Neuronal stem cell (in vitro differentiated cells): Measurements from ENCODE around the gene VAMP8.
A peak's percentile ranks its signal among the peaks of the same experiment; 100 is the strongest.
"Not testable (repeated sequence)": the region's sequence is repeated elsewhere in the genome, so short reads cannot be mapped to it uniquely, and the experiment has no call there.

Source experiments
- DNase-seq: peaks from one replicate; pipeline ENCODE4 v3.0.0-alpha.2; 2013; ENCODE audit warnings: low spot score
- H2AFZ ChIP-seq: one replicate; pipeline ENCODE4 v1.6.1; 2013; ENCODE audit warnings: mild to moderate bottlenecking, low read length, inconsistent platforms
- H2AK5ac ChIP-seq: 2 replicates; pipeline ENCODE4 v1.6.1; 2013; ENCODE audit warnings: low read depth, mild to moderate bottlenecking, inconsistent platforms, low read length, moderate library complexity, mixed read lengths
- H2BK120ac ChIP-seq: 2 replicates; pipeline ENCODE4 v1.6.1; 2013; ENCODE audit warnings: low read depth, mild to moderate bottlenecking, inconsistent platforms, low read length, moderate library complexity, mixed read lengths
- H2BK12ac ChIP-seq: one replicate; pipeline ENCODE4 v1.6.1; 2013; ENCODE audit warnings: low read length, inconsistent platforms
- H2BK15ac ChIP-seq: 2 replicates; pipeline ENCODE4 v1.6.1; 2013; ENCODE audit warnings: mild to moderate bottlenecking, low read length, inconsistent platforms, mixed read lengths
- H2BK5ac ChIP-seq: one replicate; pipeline ENCODE4 v1.6.1; 2013; ENCODE audit warnings: inconsistent platforms, mild to moderate bottlenecking, low read length, moderate library complexity
- H3K14ac ChIP-seq: one replicate; pipeline ENCODE4 v1.6.1; 2013; ENCODE audit warnings: low read length, inconsistent platforms
- H3K18ac ChIP-seq: 2 replicates; pipeline ENCODE4 v1.6.1; 2013; ENCODE audit warnings: low read length, inconsistent platforms
- H3K23ac ChIP-seq: 2 replicates; pipeline ENCODE4 v1.6.1; 2013; ENCODE audit warnings: low read depth, mild to moderate bottlenecking, mixed read lengths, low read length, inconsistent platforms; ENCODE audit not compliant: poor library complexity
- H3K27ac ChIP-seq: replicated peaks from 3 replicates; pipeline ENCODE4 v1.5.1; 2013; ENCODE audit warnings: low read length, inconsistent platforms
- H3K27me3 ChIP-seq, 3 experiments: 2 replicates each; pipeline ENCODE4 v1.6.1; 2013; ENCODE audit warnings: low read length in 3 of 3, mild to moderate bottlenecking in 2 of 3, inconsistent platforms in 1 of 3, low read depth in 1 of 3, mixed read lengths in 1 of 3, moderate library complexity in 1 of 3; ENCODE audit not compliant: control insufficient read depth in 3 of 3, insufficient read depth in 3 of 3
- H3K36me3 ChIP-seq, 2 donors: replicated peaks in 1 of 2; 2 replicates each; pipeline ENCODE4 v1.6.1; 2013; ENCODE audit warnings: low read length in 2 of 2; ENCODE audit not compliant: control insufficient read depth in 2 of 2, insufficient read depth in 2 of 2
- H3K4ac ChIP-seq: 2 replicates; pipeline ENCODE4 v1.6.1; 2013; ENCODE audit warnings: inconsistent platforms, mild to moderate bottlenecking, low read length, moderate library complexity
- H3K4me1 ChIP-seq, 2 donors: 1 replicate in 1 of 2; 2 replicates in 1 of 2; pipeline ENCODE4 v1.6.1; 2013; ENCODE audit warnings: low read length in 2 of 2, low read depth in 1 of 2; ENCODE audit not compliant: control insufficient read depth in 2 of 2, insufficient read depth in 1 of 2
- H3K4me2 ChIP-seq: one replicate; pipeline ENCODE4 v1.6.1; 2013; ENCODE audit warnings: mild to moderate bottlenecking, low read length, inconsistent platforms; ENCODE audit not compliant: insufficient read depth, poor library complexity, severe bottlenecking
- H3K4me3 ChIP-seq, 2 donors: 2 replicates each; pipeline ENCODE4 v1.5.1; 2013; ENCODE audit warnings: low read length in 2 of 2, mild to moderate bottlenecking in 2 of 2, inconsistent platforms in 1 of 2, moderate library complexity in 1 of 2
- H3K79me1 ChIP-seq: one replicate; pipeline ENCODE4 v1.6.1; 2013; ENCODE audit warnings: low read depth, mild to moderate bottlenecking, inconsistent platforms, low read length, moderate library complexity
- H3K9ac ChIP-seq: one replicate; pipeline ENCODE4 v1.6.1; 2013; ENCODE audit warnings: mild to moderate bottlenecking, low read depth, low read length, inconsistent platforms; ENCODE audit not compliant: poor library complexity
- H3K9me3 ChIP-seq, 2 donors: replicated peaks in 1 of 2; 2 replicates each; pipeline versions ENCODE3 to v1.6.1; 2013; ENCODE audit warnings: low read length in 2 of 2, mild to moderate bottlenecking in 2 of 2, inconsistent platforms in 1 of 2, low read depth in 1 of 2, mixed read lengths in 1 of 2, moderate library complexity in 1 of 2; ENCODE audit not compliant: control insufficient read depth in 2 of 2, insufficient read depth in 1 of 2
- H4K8ac ChIP-seq: one replicate; pipeline ENCODE4 v1.6.1; 2013; ENCODE audit warnings: low read depth, mild to moderate bottlenecking, inconsistent platforms, low read length, moderate library complexity
- H4K91ac ChIP-seq: one replicate; pipeline ENCODE4 v1.6.1; 2013; ENCODE audit warnings: low read length, low read depth, mild to moderate bottlenecking, inconsistent platforms; ENCODE audit not compliant: poor library complexity
- whole genome bisulfite sequencing, 2 donors: extraction: QIAGEN DNeasy Blood & Tissue Kit; methylation state at CpG; one replicate each; pipeline ENCODE4 v1.1.7; 2013; ENCODE audit warnings: missing lambda C conversion rate in 2 of 2, mixed read lengths in 1 of 2; ENCODE audit not compliant: insufficient read length in 2 of 2, insufficient replicate concordance in 1 of 2; ENCODE audit errors: extremely low coverage in 2 of 2; 5-methylcytosine and 5-hydroxymethylcytosine counted together

The VAMP8 gene

DNA sequence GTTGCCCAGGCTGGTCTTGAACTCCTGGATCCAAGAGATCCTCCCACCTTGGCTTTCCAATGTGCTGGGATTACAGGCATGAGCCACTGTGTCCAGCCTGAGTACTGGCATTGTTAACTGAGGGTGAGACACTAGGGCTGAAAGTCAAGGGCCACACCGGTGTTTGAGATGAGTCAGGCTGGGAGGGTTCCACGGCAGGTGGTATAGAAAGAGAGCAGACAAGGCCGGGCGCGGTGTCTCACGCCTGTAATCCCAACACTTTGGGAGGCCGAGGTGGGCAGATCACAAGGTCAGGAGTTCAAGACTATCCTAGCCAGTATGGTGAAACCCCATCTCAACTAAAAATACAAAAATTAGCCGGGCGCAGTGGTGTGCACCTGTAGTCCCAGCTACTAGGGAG is 14.9 kb downstream of the VAMP8 start:
- not testable (repeated sequence) for H3K18ac ChIP-seq, H3K9me3 ChIP-seq, H3K27ac ChIP-seq, DNase-seq, H2AK5ac ChIP-seq, H2BK15ac ChIP-seq, H3K23ac ChIP-seq, H2BK5ac ChIP-seq, H4K91ac ChIP-seq, H3K4ac ChIP-seq, H2AFZ ChIP-seq, H2BK12ac ChIP-seq, H3K9ac ChIP-seq, H3K14ac ChIP-seq, H3K4me3 ChIP-seq, H3K27me3 ChIP-seq, H4K8ac ChIP-seq, H3K4me2 ChIP-seq, H3K36me3 ChIP-seq, H2BK120ac ChIP-seq, H3K79me1 ChIP-seq
- no CpG with 5 or more reads among the region's 9 CpGs for WGBS, 2 donors
- H3K4me1 ChIP-seq = peaks cover 8 to 18% of the 10 kb centered on the region in 2 donors

DNA sequence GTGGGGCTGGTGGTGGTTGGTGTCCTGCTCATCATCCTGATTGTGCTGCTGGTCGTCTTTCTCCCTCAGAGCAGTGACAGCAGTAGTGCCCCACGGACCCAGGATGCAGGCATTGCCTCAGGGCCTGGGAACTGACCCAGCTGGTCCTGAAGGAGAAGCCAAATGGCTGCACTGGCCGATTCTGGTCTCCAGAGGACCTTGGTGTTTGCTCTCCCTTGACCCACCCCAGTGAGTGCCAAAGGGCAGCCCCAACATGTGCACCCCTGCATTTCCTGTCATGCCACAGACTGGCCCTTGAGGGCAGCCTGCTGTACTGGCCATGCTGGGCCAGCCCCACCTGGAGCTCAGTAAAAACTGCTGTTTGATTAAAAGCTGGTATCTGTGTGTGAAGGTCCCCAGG is 15.6 kb downstream of the VAMP8 start:
- Histone ChIP-seq H3K18ac (no peak overlapping the region), H3K23ac (no peak overlapping the region), H2AFZ (no peak overlapping the region), H3K79me1 (peaks cover 10% of the 10 kb centered on the region), H3K36me3 (peaks cover 13 to 15% of the 10 kb centered on the region in 2 donors), H2BK15ac (no peak overlapping the region), H4K91ac (no peak overlapping the region), H2AK5ac (peak overlapping the region; percentile 52), H3K27ac (no peak overlapping the region), H2BK12ac (no peak overlapping the region), H3K14ac (no peak overlapping the region), H2BK120ac (no peak overlapping the region), H3K9ac (no peak overlapping the region), H3K9me3 (peaks cover 0 to 2% of the 10 kb centered on the region in 2 donors), H3K4me3 (no peak overlapping the region), H3K4me1 (peaks cover 8 to 15% of the 10 kb centered on the region in 2 donors), H2BK5ac (peak overlapping the region; percentile 46), H3K4ac (no peak overlapping the region), H4K8ac (no peak overlapping the region), H3K4me2 (no peak overlapping the region), H3K27me3 (peaks cover 0 to 3% (median 0%) of the 10 kb centered on the region in 3 experiments)
- no peak for DNase-seq
- no CpG with 5 or more reads among the region's 3 CpGs for WGBS, 2 donors

DNA sequence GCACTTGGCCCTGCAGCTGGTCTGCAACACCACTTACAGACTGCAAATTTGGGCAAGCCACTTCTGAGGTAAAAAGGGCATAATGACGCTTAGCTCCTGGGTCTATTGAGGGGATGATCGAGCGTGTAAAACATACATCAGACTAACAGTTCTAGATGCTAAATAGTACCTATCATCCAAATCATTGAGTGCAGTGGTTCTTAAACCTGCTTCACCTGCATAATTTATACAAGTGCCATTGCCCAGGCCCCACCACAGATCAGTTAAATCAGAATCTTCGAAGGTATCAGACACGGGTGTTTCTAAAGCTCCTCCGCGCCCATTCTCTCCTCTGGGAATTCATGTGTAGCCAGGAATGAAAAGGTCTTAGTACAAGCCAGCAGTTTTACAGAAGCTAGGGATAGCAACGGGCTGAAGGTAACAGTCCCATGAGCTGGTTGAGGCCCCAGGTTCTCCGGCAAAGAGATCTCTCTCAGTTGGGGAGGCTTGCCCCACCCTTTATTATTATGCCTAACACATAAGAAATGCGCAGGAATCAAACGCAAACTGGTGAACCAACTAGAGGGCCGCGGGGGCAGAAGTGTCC is 17.4 kb downstream of the VAMP8 start:
- Histone ChIP-seq H2BK12ac (no peak overlapping the region), H2AFZ (peak overlapping the region; percentile 88), H2BK5ac (no peak overlapping the region), H3K14ac (no peak overlapping the region), H3K27ac (peak overlapping the region; percentile 75), H3K4me2 (peak overlapping the region; percentile 73), H3K9me3 (peaks cover 0 to 2% of the 10 kb centered on the region in 2 donors), H3K27me3 (peaks cover 0 to 3% (median 0%) of the 10 kb centered on the region in 3 experiments), H4K8ac (no peak overlapping the region), H3K4ac (no peak overlapping the region), H3K4me3 (peak overlapping the region; percentile 86 to 87), H3K23ac (no peak overlapping the region), H2AK5ac (no peak overlapping the region), H2BK120ac (no peak overlapping the region), H3K4me1 (peaks cover 8 to 15% of the 10 kb centered on the region in 2 donors), H3K9ac (no peak overlapping the region), H3K36me3 (peaks cover 23 to 33% of the 10 kb centered on the region in 2 donors), H3K79me1 (peaks cover 10% of the 10 kb centered on the region), H3K18ac (peak overlapping the region; percentile 92), H4K91ac (no peak overlapping the region), H2BK15ac (no peak overlapping the region)
- WGBS, 2 donors = no CpG with 5 or more reads among the region's 13 CpGs
- no peak for DNase-seq

DNA sequence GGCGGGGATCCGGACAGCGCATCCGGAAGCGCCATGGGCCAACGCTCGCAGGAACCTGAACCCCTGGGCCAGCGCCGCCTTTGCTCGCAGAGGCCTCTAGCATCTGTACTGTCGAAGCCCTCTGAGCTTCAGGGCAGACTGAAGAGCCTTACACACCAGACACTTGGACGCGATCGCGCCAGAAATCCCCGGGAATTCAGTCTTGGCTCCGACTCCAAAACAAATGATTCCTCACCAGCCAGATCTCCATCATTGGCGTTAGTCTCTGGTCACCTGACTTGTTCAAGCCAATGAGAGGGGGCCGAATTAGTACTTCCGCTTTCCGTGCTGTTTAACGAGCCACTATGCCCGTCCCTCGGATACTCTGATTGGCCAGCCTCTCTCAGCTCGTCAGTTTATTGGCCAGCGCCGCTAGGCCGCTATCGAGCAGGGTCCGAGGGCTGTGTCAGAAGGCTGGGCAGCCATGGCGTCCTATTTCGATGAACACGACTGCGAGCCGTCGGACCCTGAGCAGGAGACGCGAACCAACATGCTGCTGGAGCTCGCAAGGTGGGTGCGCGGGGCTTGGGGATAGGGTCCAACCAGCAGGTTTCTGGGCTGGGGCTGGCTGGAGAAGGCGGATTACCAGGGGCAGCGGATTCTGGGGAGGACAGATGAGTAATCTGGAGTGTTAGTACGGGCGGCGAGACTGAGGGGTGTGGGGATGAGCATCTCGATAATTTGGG is 18.1 kb downstream of the VAMP8 start, which contains the start of gene RNF181:
RNF181 (plus strand) TSS at position 445 of the 725 bp plus-strand sequence; CDS start at position 464, 19 bp downstream.
- peak; percentile 96 for DNase-seq
- H2BK5ac ChIP-seq = peak within 1 kb of the TSS; percentile 62
- H3K79me1 ChIP-seq = peaks cover 10% of the 10 kb centered on the region
- no CpG with 5 or more reads among the region's 47 CpGs for WGBS, 2 donors
- H3K4me2 ChIP-seq = peak within 1 kb of the TSS; percentile 84
- H4K8ac ChIP-seq = no peak within 1 kb of the TSS
- H3K23ac ChIP-seq = peak within 1 kb of the TSS; percentile 38
- peak within 1 kb of the TSS; percentile 31 for H2AK5ac ChIP-seq
- H3K9ac ChIP-seq = peak within 1 kb of the TSS; percentile 95
- no peak within 1 kb of the TSS for H4K91ac ChIP-seq
- peak within 1 kb of the TSS; percentile 75 for H3K27ac ChIP-seq
- H2AFZ ChIP-seq = peak within 1 kb of the TSS; percentile 89
- H3K4me1 ChIP-seq = peaks cover 8 to 13% of the 10 kb centered on the region in 2 donors
- H3K27me3 ChIP-seq = peaks cover 0 to 3% (median 0%) of the 10 kb centered on the region in 3 experiments
- no peak within 1 kb of the TSS for H3K4ac ChIP-seq
- H2BK15ac ChIP-seq = no peak within 1 kb of the TSS
- peak within 1 kb of the TSS; percentile 92 for H3K18ac ChIP-seq
- H2BK120ac ChIP-seq = no peak within 1 kb of the TSS
- no peak within 1 kb of the TSS for H3K14ac ChIP-seq
- H3K36me3 ChIP-seq = peaks cover 27 to 37% of the 10 kb centered on the region in 2 donors
- peak within 1 kb of the TSS; percentile 86 to 99 for H3K4me3 ChIP-seq
- no peak within 1 kb of the TSS for H2BK12ac ChIP-seq
- H3K9me3 ChIP-seq = peaks cover 0 to 2% of the 10 kb centered on the region in 2 donors
